Vagina (tissue), 2 donors: Measurements from ENCODE around the gene TMEM179. TPM values are rescaled to one million over a fixed set of nuclear protein-coding genes. Genes with fewer than 3 reads are reported as not detected.

Experiments used
- DNase-seq, 2 donors: peaks; one replicate each; pipeline ENCODE4 v3.0.0-alpha.2; 2017; ENCODE audit errors: extremely low spot score in 2 of 2
- H3K27ac ChIP-seq: fragments of 200-600 bp; sonication (generic); one replicate; pipeline ENCODE4 v1.5.1; 2019
- H3K27me3 ChIP-seq: fragments of 200-600 bp; sonication (generic); one replicate; pipeline ENCODE4 v1.5.1; 2019
- H3K36me3 ChIP-seq, 2 donors: fragments of 200-600 bp; sonication (generic); one replicate each; pipeline ENCODE4 v1.5.1; 2017 to 2019
- H3K4me1 ChIP-seq: fragments of 200-600 bp; sonication (generic); one replicate; pipeline ENCODE4 v1.5.1; 2019
- H3K4me3 ChIP-seq, 2 donors: fragments of 200-600 bp; sonication (generic); 1 replicate in 1 of 2; 2 replicates in 1 of 2; pipeline ENCODE4 v1.5.1; 2016 to 2019
- H3K9me3 ChIP-seq: fragments of 200-600 bp; sonication (generic); one replicate; pipeline ENCODE4 v1.5.1; 2019
- CTCF ChIP-seq, 3 experiments: fragments of 450-650 bp in 2 of 3; fragments of 200-600 bp in 1 of 3; sonication (generic) in 1 of 3; IDR thresholded peaks; one replicate each; pipeline ENCODE4 v1.5.1; 2017 to 2019; ENCODE audit warnings: antibody characterized with exemption in 3 of 3, mild to moderate bottlenecking in 2 of 3, moderate library complexity in 2 of 3
- POLR2A ChIP-seq, 2 donors: fragments of 450-650 bp; IDR thresholded peaks; one replicate each; pipeline ENCODE4 v1.6.1; 2017; ENCODE audit warnings: antibody characterized with exemption in 2 of 2, mild to moderate bottlenecking in 2 of 2, moderate library complexity in 2 of 2
- POLR2AphosphoS5 ChIP-seq, 2 donors: sonication (generic); formaldehyde crosslinking; IDR thresholded peaks; one replicate each; pipeline ENCODE4 v1.9.0; 2017; ENCODE audit warnings: antibody characterized with exemption in 2 of 2, mild to moderate bottlenecking in 2 of 2, low read depth in 1 of 2; ENCODE audit not compliant: insufficient read depth in 1 of 2
- intact Hi-C: fragments of 100-400 bp; cut with DNase I; formaldehyde crosslinking; loops from one replicate; pipeline ENCODE4 v1.15.1; 2023
- total RNA-seq: library from RNA; depleted of rRNA; stranded (reverse); fragments of >200 nt; gene quantifications from one replicate; pipeline ENCODE4 v1.2.3, GENCODE V29; 2016

TMEM179 gene
- total RNA-seq, 1 donor from 2014 or later, result 7.9 TPM

GRCh38 chr14:104598910-104599273 is 5.7 kb downstream of the TMEM179 start:
- intact Hi-C loops, result no loop called here
- H3K27ac ChIP-seq, result no peak overlapping the region
- DNase-seq, result no peak
- H3K36me3 ChIP-seq, result no peaks in the 10 kb centered on the region
- H3K27me3 ChIP-seq, result peaks cover 2% of the 10 kb centered on the region
- no peak overlapping the region for H3K4me3 ChIP-seq
- H3K9me3 ChIP-seq, result no peaks in the 10 kb centered on the region
- TF ChIP-seq POLR2AphosphoS5 (IDR thresholded peaks at IDR 0.05; ENCODE audit: insufficient read depth in 1 of 2, low read depth in 1 of 2) (no peak), CTCF (IDR thresholded peaks at IDR 0.05) (no peak), POLR2A (IDR thresholded peaks at IDR 0.05) (no peak)
- peaks cover 3% of the 10 kb centered on the region for H3K4me1 ChIP-seq

DNA sequence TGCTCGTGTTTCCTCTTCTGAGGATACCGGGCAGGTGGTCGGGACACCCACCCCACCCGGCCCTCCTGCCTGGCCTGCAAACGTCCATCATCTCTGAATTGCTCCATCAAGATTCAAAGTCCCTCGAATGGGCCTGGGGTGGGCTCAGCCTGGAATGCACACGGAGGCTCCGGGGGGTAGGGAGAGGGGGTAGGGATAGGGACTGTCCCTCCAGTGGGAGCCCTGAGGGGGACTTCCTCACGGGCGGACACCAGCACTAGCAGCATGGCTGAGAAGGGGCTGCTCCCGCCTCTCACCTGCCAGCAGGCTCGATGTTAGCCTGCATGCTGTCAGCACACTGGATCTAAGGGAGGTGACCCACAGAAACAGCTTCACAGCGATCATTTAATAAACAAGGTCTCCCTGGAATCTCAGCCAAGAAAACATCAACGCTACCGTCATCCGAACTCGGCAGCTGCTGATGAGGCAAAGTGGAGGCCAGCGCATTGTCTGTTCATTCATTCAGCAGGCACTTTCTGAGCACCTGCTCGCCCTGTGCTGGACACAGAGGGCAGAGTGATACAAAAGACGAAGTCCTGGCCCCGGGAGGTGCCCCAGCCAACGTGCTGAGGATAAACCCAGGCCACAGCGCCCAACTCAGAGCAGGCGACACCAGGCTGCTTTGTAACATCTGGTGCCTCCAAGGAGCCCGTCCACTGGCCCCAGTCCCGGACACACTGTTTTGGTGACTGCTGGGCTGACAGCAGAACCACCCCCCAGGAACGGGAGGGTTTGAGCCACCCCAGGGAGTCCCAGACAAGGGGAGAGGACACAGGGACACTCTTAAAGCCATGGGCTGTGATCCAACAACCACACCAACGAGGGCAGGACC is 6.3 kb downstream of the TMEM179 start:
- Histone ChIP-seq H3K4me3 (no peak overlapping the region), H3K9me3 (no peaks in the 10 kb centered on the region), H3K4me1 (peaks cover 3% of the 10 kb centered on the region), H3K27ac (no peak overlapping the region), H3K36me3 (no peaks in the 10 kb centered on the region), H3K27me3 (no peaks in the 10 kb centered on the region)
- intact Hi-C loops, result no loop called here
- TF ChIP-seq POLR2A (IDR thresholded peaks at IDR 0.05), result no peak
- no peak for TF ChIP-seq POLR2AphosphoS5 (IDR thresholded peaks at IDR 0.05; ENCODE audit: insufficient read depth in 1 of 2, low read depth in 1 of 2)
- no peak for TF ChIP-seq CTCF (IDR thresholded peaks at IDR 0.05)
- DNase-seq, result no peak

DNA sequence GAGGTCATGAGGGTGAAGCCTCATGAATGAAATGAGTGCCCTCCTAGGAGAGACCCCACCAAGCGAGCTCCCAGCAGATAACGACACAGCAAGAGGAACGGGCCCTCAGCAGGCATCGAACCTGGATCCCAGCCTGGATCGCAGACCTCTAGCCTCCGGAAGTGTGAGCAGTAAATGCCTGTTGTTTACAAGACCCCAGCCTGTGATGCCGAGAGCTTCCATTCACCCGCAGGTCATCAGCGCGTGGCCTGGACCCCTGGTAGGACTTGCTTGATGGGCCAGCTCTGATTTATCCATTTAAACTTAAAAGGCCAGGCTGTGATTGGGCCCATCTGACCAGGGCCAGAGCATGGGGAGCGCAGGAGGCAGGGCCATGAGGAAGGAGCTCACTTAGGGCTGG is 7.0 kb downstream of the TMEM179 start:
- no peak for TF ChIP-seq POLR2AphosphoS5 (IDR thresholded peaks at IDR 0.05; ENCODE audit: insufficient read depth in 1 of 2, low read depth in 1 of 2)
- no peak for TF ChIP-seq CTCF (IDR thresholded peaks at IDR 0.05)
- TF ChIP-seq POLR2A (IDR thresholded peaks at IDR 0.05), result no peak
- H3K36me3 ChIP-seq, result no peaks in the 10 kb centered on the region
- H3K4me3 ChIP-seq, result no peak overlapping the region
- intact Hi-C loops, result no loop called here
- peaks cover 3% of the 10 kb centered on the region for H3K4me1 ChIP-seq
- no peaks in the 10 kb centered on the region for H3K9me3 ChIP-seq
- DNase-seq, result no peak
- no peak overlapping the region for H3K27ac ChIP-seq
- no peaks in the 10 kb centered on the region for H3K27me3 ChIP-seq

DNA sequence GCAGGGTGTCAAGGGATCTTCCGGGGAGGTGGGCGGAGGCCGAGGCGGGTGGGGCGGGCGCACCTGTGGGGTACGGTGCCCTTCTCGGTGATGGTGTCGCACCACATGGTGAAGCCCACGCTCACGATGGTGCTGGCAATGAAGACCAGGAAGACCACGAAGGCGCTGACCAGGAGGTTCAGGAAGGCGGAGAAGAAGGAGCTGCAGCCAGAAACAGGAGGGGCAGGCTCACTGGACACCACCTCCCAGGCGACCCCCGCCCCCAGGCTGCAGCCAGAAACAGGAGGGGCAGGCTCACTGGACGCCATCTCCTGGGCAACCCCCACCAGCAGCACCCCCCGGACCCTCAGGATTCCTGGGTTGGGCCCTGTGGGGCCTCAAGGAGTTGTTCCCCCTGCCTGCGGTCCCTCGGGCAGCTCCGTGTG is 7.6 kb downstream of the TMEM179 start:
- Histone ChIP-seq H3K4me1 (peaks cover 3% of the 10 kb centered on the region), H3K9me3 (no peaks in the 10 kb centered on the region), H3K27me3 (no peaks in the 10 kb centered on the region), H3K4me3 (no peak overlapping the region), H3K27ac (no peak overlapping the region), H3K36me3 (no peaks in the 10 kb centered on the region)
- TF ChIP-seq CTCF (IDR thresholded peaks at IDR 0.05) (no peak), POLR2A (IDR thresholded peaks at IDR 0.05) (no peak), POLR2AphosphoS5 (IDR thresholded peaks at IDR 0.05; ENCODE audit: insufficient read depth in 1 of 2, low read depth in 1 of 2) (no peak)
- DNase-seq, result no peak
- intact Hi-C loops, result no loop called here

- no peak overlapping the region for H3K27ac ChIP-seq
- no peak overlapping the region for H3K4me3 ChIP-seq
- H3K27me3 ChIP-seq, result no peaks in the 10 kb centered on the region
- DNase-seq, result no peak
- intact Hi-C loops, result no loop called here
- peaks cover 3% of the 10 kb centered on the region for H3K4me1 ChIP-seq
- TF ChIP-seq POLR2A (IDR thresholded peaks at IDR 0.05) (no peak), CTCF (IDR thresholded peaks at IDR 0.05) (no peak), POLR2AphosphoS5 (IDR thresholded peaks at IDR 0.05; ENCODE audit: insufficient read depth in 1 of 2, low read depth in 1 of 2) (no peak)
- no peaks in the 10 kb centered on the region for H3K9me3 ChIP-seq
- no peaks in the 10 kb centered on the region for H3K36me3 ChIP-seq
Observed at GRCh38 chr14:104596451-104596918, 8.1 kb downstream of the TMEM179 start.
